GM19328 (cell line): ENCODE data around the gene CCL24.
"Not testable (repeated sequence)": the region's sequence is repeated elsewhere in the genome, so short reads cannot be mapped to it uniquely, and the experiment has no call there.

Experiments used
- ATAC-seq: cut with Tn5 transposase; IDR thresholded peaks from one replicate; pipeline ENCODE4 v1.9.1; 2021; ENCODE audit warnings: mild to moderate bottlenecking, moderate library complexity; ENCODE audit not compliant: unreplicated experiment

CCL24 gene

GRCh38 chr7:75788154-75788847, 25.3 kb downstream of the CCL24 start:
- ATAC-seq = not testable (repeated sequence)

- not testable (repeated sequence) for ATAC-seq
Observed at GRCh38 chr7:75783058-75783457, 30.5 kb downstream of the CCL24 start.

- ATAC-seq = not testable (repeated sequence)
Observed at GRCh38 chr7:75780647-75781273, 32.8 kb downstream of the CCL24 start.

- ATAC-seq = not testable (repeated sequence)
Observed at GRCh38 chr7:75779516-75779915, 34.1 kb downstream of the CCL24 start.

GRCh38 chr7:75779035-75779434, 34.6 kb downstream of the CCL24 start:
- ATAC-seq = not testable (repeated sequence)

GRCh38 chr7:75776295-75776971, 37.2 kb downstream of the CCL24 start:
- no peak for ATAC-seq

GRCh38 chr7:75773958-75774357, 39.6 kb downstream of the CCL24 start:
- not testable (repeated sequence) for ATAC-seq

GRCh38 chr7:75772081-75773077, 41.2 kb downstream of the CCL24 start, which contains the start of gene CCL26:
TSS of gene CCL26 (minus strand) at chr7:75772211. CDS start at chr7:75772176, 35 bp downstream.
- ATAC-seq = no peak

- ATAC-seq = no peak
Observed at GRCh38 chr7:75771224-75771623, 42.4 kb downstream of the CCL24 start.

- no peak for ATAC-seq
Observed at GRCh38 chr7:75762350-75762917, 51.2 kb downstream of the CCL24 start.

- ATAC-seq = not testable (repeated sequence)
Observed at GRCh38 chr7:75761801-75762200, 51.8 kb downstream of the CCL24 start.
